ENCODE results near the gene DPCD.

Gene DPCD

DNA sequence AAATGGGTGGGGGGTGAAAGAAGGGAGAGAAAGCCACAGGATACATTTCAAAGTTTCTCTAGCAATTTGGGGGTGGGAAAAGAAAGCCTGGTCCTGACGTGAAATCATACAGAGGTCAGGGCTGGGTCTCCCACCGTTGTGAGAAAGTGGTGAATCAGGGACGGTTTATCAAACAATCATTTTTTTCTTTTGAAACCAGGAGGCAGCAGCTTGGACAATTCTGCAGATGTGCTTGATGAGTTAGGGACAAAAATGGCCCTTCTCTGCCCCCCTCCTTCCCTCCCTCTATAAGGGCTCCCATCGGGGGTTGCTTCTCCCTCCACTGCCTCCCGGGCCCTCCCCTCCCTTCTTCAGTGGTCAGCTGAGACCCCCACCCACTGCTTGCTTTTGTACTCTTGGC, 63.2 kb downstream of the DPCD start:
- Histone ChIP-seq H3K4me3 (ENCODE audit: low read depth, low read length) (no peak overlapping the region), H3K4me1 (ENCODE audit: control insufficient read depth, insufficient read depth, low read length) (peaks cover 11% of the 10 kb centered on the region), H3K9me3 (ENCODE audit: control insufficient read depth, insufficient read depth, low read depth, low read length) (no peaks in the 10 kb centered on the region), H3K36me3 (ENCODE audit: control insufficient read depth, insufficient read depth, low read length) (peaks cover 8% of the 10 kb centered on the region; the same call in 1 of the 2 replicates), H3K9ac (ENCODE audit: low read length) (no peak overlapping the region), H3K27ac (ENCODE audit: low read depth, low read length) (no peak overlapping the region), H3K27me3 (ENCODE audit: control insufficient read depth, insufficient read depth, low read length) (no peaks in the 10 kb centered on the region)

DNA sequence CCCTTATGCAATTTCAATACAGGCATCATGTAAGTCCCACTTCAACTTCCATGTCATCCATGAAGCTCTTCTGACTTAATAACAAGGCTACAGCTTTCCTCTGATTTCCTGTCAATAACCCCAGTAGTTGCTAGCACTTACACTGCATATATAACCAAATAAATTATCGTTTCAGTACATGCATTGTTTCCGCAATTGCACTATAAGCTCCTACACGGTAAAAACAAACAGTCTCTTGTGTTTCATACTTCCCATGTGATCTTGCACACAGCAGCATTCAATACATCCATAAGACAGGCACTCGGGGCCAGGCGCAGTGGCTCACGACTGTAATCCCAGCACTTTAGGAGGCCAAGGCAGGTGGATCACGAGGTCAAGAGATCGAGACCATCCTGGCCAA, 65.4 kb downstream of the DPCD start:
- H3K27ac ChIP-seq (ENCODE audit: low read depth, low read length): no peak overlapping the region
- H3K9me3 ChIP-seq (ENCODE audit: control insufficient read depth, insufficient read depth, low read depth, low read length): no peaks in the 10 kb centered on the region
- H3K4me3 ChIP-seq (ENCODE audit: low read depth, low read length): no peak overlapping the region
- peaks cover 10% of the 10 kb centered on the region; the same call in 1 of the 2 replicates for H3K36me3 ChIP-seq (ENCODE audit: control insufficient read depth, insufficient read depth, low read length)
- H3K27me3 ChIP-seq (ENCODE audit: control insufficient read depth, insufficient read depth, low read length): no peaks in the 10 kb centered on the region
- H3K4me1 ChIP-seq (ENCODE audit: control insufficient read depth, insufficient read depth, low read length): peaks cover 11% of the 10 kb centered on the region
- no peak overlapping the region for H3K9ac ChIP-seq (ENCODE audit: low read length)

DNA sequence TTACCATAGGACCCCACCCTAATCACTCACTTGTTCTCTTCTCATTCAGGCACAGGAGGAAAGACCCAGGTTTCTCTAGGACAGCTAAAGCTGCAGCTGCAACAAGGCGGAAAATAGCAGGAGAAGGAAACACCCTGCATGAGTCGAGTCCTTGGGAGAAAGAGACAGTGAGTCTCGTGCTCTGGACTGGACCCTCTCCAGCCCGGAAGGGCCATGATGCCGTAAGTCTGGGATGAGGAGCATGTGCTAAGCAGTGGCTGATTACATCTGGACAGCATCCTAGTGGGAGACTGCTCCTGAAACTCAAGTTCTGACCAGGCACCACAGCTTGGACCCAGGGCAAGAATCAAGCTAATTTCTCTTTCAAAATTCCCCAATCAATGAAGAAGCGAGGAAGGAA, 67.4 kb downstream of the DPCD start:
- H3K4me1 ChIP-seq (ENCODE audit: control insufficient read depth, insufficient read depth, low read length): peaks cover 26% of the 10 kb centered on the region

DNA sequence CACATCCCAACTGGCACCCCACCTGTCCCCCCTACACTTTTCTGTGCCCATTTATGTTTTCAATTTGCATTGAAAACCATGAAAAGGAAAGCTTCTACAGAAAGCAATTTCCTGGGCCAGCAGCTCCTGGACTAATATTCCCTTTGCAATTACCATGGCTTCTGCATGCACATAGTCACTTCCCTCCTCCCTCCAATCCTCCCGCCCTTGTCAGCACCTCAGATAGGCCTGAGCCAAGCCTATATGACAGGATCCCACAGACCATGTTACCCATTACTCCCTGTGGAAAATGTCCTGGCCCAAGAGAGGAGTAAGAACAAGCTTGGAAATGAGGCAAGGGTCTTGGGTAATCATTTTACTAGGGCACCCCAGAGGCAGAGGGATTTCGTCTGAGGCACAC, 68.8 kb downstream of the DPCD start:
- no peak overlapping the region for H3K27ac ChIP-seq (ENCODE audit: low read depth, low read length)
- peaks cover 16% of the 10 kb centered on the region for H3K36me3 ChIP-seq (ENCODE audit: control insufficient read depth, insufficient read depth, low read length)
- no peak overlapping the region for H3K9ac ChIP-seq (ENCODE audit: low read length)
- no peaks in the 10 kb centered on the region for H3K9me3 ChIP-seq (ENCODE audit: control insufficient read depth, insufficient read depth, low read depth, low read length)
- H3K4me1 ChIP-seq (ENCODE audit: control insufficient read depth, insufficient read depth, low read length): peaks cover 28% of the 10 kb centered on the region
- no peaks in the 10 kb centered on the region for H3K27me3 ChIP-seq (ENCODE audit: control insufficient read depth, insufficient read depth, low read length)
- no peak overlapping the region for H3K4me3 ChIP-seq (ENCODE audit: low read depth, low read length)

More for the DNA sequence above, 67.4 kb downstream of the DPCD start:
- Histone ChIP-seq H3K36me3 (ENCODE audit: control insufficient read depth, insufficient read depth, low read length) (peaks cover 16% of the 10 kb centered on the region), H3K4me3 (ENCODE audit: low read depth, low read length) (no peak overlapping the region), H3K9ac (ENCODE audit: low read length) (no peak overlapping the region), H3K27ac (ENCODE audit: low read depth, low read length) (no peak overlapping the region), H3K27me3 (ENCODE audit: control insufficient read depth, insufficient read depth, low read length) (no peaks in the 10 kb centered on the region), H3K9me3 (ENCODE audit: control insufficient read depth, insufficient read depth, low read depth, low read length) (no peaks in the 10 kb centered on the region)

DNA sequence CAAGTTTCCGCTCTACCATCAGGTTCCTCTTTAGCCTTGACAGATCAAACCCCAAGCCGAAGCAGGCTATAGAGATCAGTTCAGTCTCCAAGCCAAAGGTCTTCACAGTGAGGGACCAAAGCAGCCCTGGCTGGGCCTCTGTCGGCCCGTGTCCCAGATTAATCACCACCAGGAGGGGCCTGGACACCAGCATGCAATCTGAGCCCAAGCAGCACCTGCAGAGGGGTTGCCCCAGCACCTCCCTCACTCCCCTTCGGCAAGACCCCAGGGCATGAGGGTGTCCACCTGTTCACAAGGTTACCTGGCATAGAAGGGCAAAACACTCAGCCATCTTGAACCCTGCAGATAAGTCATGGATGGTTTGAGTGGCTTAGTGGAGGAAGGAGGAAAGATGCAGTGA, 70.9 kb downstream of the DPCD start:
- H3K9ac ChIP-seq (ENCODE audit: low read length): no peak overlapping the region
- H3K27me3 ChIP-seq (ENCODE audit: control insufficient read depth, insufficient read depth, low read length): no peaks in the 10 kb centered on the region
- H3K27ac ChIP-seq (ENCODE audit: low read depth, low read length): no peak overlapping the region
- H3K4me3 ChIP-seq (ENCODE audit: low read depth, low read length): no peak overlapping the region
- H3K4me1 ChIP-seq (ENCODE audit: control insufficient read depth, insufficient read depth, low read length): peaks cover 24% of the 10 kb centered on the region
- no peaks in the 10 kb centered on the region for H3K9me3 ChIP-seq (ENCODE audit: control insufficient read depth, insufficient read depth, low read depth, low read length)
- H3K36me3 ChIP-seq (ENCODE audit: control insufficient read depth, insufficient read depth, low read length): peaks cover 21% of the 10 kb centered on the region
